ENCODE results near the gene MAPK9. TPM values are rescaled to one million over a fixed set of nuclear protein-coding genes. Genes with fewer than 3 reads are reported as not detected.

Gene MAPK9
- total RNA-seq, 1 donor from 2014 or later = 34.6 TPM

GRCh38 chr5:180338001-180338707 lies 46.3 kb upstream of the MAPK9 start:
- H3K27ac Mint-ChIP-seq (ENCODE audit: unreplicated experiment) = no peak overlapping the region
- no peaks in the 10 kb centered on the region for H3K27me3 Mint-ChIP-seq (ENCODE audit: low read depth)
- TF ChIP-seq CTCF (IDR thresholded peaks at IDR 0.05) = no peak
- peaks cover 6% of the 10 kb centered on the region for H3K36me3 Mint-ChIP-seq (ENCODE audit: low read depth)
- H3K4me3 Mint-ChIP-seq (ENCODE audit: unreplicated experiment) = no peak overlapping the region
- peaks cover 39% of the 10 kb centered on the region for H3K4me1 Mint-ChIP-seq (ENCODE audit: low read depth)
- peak; percentile 72 for DNase-seq (ENCODE audit: low spot score)
- H3K9me3 Mint-ChIP-seq (ENCODE audit: low read depth) = no peaks in the 10 kb centered on the region

GRCh38 chr5:180336234-180337020 lies 44.5 kb upstream of the MAPK9 start:
- Mint-ChIP-seq H3K27me3 (ENCODE audit: low read depth) (no peaks in the 10 kb centered on the region), H3K27ac (ENCODE audit: unreplicated experiment) (no peak overlapping the region), H3K4me1 (ENCODE audit: low read depth) (peaks cover 41% of the 10 kb centered on the region), H3K4me3 (ENCODE audit: unreplicated experiment) (no peak overlapping the region), H3K36me3 (ENCODE audit: low read depth) (peaks cover 6% of the 10 kb centered on the region), H3K9me3 (ENCODE audit: low read depth) (no peaks in the 10 kb centered on the region)
- DNase-seq (ENCODE audit: low spot score) = peak; percentile 63
- no peak for TF ChIP-seq CTCF (IDR thresholded peaks at IDR 0.05)

GRCh38 chr5:180335614-180336233 lies 43.8 kb upstream of the MAPK9 start:
- TF ChIP-seq CTCF (IDR thresholded peaks at IDR 0.05) = no peak
- DNase-seq (ENCODE audit: low spot score) = peak; percentile 63
- Mint-ChIP-seq H3K9me3 (ENCODE audit: low read depth) (no peaks in the 10 kb centered on the region), H3K4me3 (ENCODE audit: unreplicated experiment) (no peak overlapping the region), H3K4me1 (ENCODE audit: low read depth) (peaks cover 43% of the 10 kb centered on the region), H3K27me3 (ENCODE audit: low read depth) (no peaks in the 10 kb centered on the region), H3K36me3 (ENCODE audit: low read depth) (peaks cover 6% of the 10 kb centered on the region), H3K27ac (ENCODE audit: unreplicated experiment) (no peak overlapping the region)

GRCh38 chr5:180334751-180335613 lies 43.1 kb upstream of the MAPK9 start:
- Mint-ChIP-seq H3K4me1 (ENCODE audit: low read depth) (peaks cover 49% of the 10 kb centered on the region), H3K9me3 (ENCODE audit: low read depth) (no peaks in the 10 kb centered on the region), H3K36me3 (ENCODE audit: low read depth) (peaks cover 6% of the 10 kb centered on the region), H3K27me3 (ENCODE audit: low read depth) (no peaks in the 10 kb centered on the region), H3K27ac (ENCODE audit: unreplicated experiment) (no peak overlapping the region), H3K4me3 (ENCODE audit: unreplicated experiment) (no peak overlapping the region)
- no peak for TF ChIP-seq CTCF (IDR thresholded peaks at IDR 0.05)
- peak; percentile 57 for DNase-seq (ENCODE audit: low spot score)
